Measurements from ENCODE around the gene SNRNP70. TPM values are rescaled to one million over a fixed set of nuclear protein-coding genes. Genes with fewer than 3 reads are reported as not detected.

SNRNP70 gene
- total RNA-seq, 2 experiments from 2014 or later, result 181 to 392 TPM

- intact Hi-C loops (cut with micrococcal nuclease; ENCODE audit: unreplicated experiment), result no loop called here
- ChIA-PET CTCF (ENCODE audit: unreplicated experiment) (no interaction called here), POLR2A (interaction anchor here (0.7 kb wide), 1 partner anchor 739 kb away, joined by 3 read pairs; no protein-coding TSS in a partner anchor)
- Histone ChIP-seq H3K79me2 (ENCODE audit: insufficient read depth, low read depth, low read length) (no peaks in the 10 kb centered on the region), H3K9me2 (ENCODE audit: insufficient read depth, low read length) (no peaks in the 10 kb centered on the region), H3K9me3 (ENCODE audit: low read length) (no peaks in the 10 kb centered on the region), H3K4me3 (ENCODE audit: low read depth, low read length, poor library complexity, severe bottlenecking) (no peak overlapping the region), H3K36me3 (ENCODE audit: insufficient read depth, low read length) (no peaks in the 10 kb centered on the region), H2AFZ (ENCODE audit: low read length) (no peak overlapping the region), H3K27ac (ENCODE audit: low read depth, low read length, poor library complexity, severe bottlenecking) (no peak overlapping the region), H3K4me1 (ENCODE audit: insufficient read depth, low read length, poor library complexity, severe bottlenecking) (peaks cover 22% of the 10 kb centered on the region), H4K20me1 (ENCODE audit: insufficient read depth, low read length) (no peaks in the 10 kb centered on the region), H3K4me2 (ENCODE audit: low read length) (no peak overlapping the region)
- no peak for DNase-seq (ENCODE audit: low spot score)
- BruUV-seq (replicated peaks), result no TSS peak
- TF ChIP-seq EZH2phosphoT487 (IDR thresholded peaks at IDR 0.05; ENCODE audit: borderline replicate concordance, low read depth, low read length) (no peak), CTCF (conservative IDR thresholded peaks at IDR 0.05; ENCODE audit: low read length) (no peak)
These were observed 68.0 kb downstream of the SNRNP70 start for GRCh38 chr19:49153167-49153809.

- no peak for TF ChIP-seq CTCF (conservative IDR thresholded peaks at IDR 0.05; ENCODE audit: low read length)
- TF ChIP-seq EZH2phosphoT487 (IDR thresholded peaks at IDR 0.05; ENCODE audit: borderline replicate concordance, low read depth, low read length), result no peak
- no peaks in the 10 kb centered on the region for H3K36me3 ChIP-seq (ENCODE audit: insufficient read depth, low read length)
- no peak overlapping the region for H3K4me2 ChIP-seq (ENCODE audit: low read length)
- no peaks in the 10 kb centered on the region for H4K20me1 ChIP-seq (ENCODE audit: insufficient read depth, low read length)
- no peak overlapping the region for H3K27ac ChIP-seq (ENCODE audit: low read depth, low read length, poor library complexity, severe bottlenecking)
- no TSS peak for BruUV-seq (replicated peaks)
- no peaks in the 10 kb centered on the region for H3K9me3 ChIP-seq (ENCODE audit: low read length)
- POLR2A ChIA-PET, result no interaction called here
- no peaks in the 10 kb centered on the region for H3K79me2 ChIP-seq (ENCODE audit: insufficient read depth, low read depth, low read length)
- CTCF ChIA-PET (ENCODE audit: unreplicated experiment), result no interaction called here
- no peak for DNase-seq (ENCODE audit: low spot score)
- H3K9me2 ChIP-seq (ENCODE audit: insufficient read depth, low read length), result no peaks in the 10 kb centered on the region
- H3K4me1 ChIP-seq (ENCODE audit: insufficient read depth, low read length, poor library complexity, severe bottlenecking), result peaks cover 16% of the 10 kb centered on the region
- H2AFZ ChIP-seq (ENCODE audit: low read length), result no peak overlapping the region
- H3K4me3 ChIP-seq (ENCODE audit: low read depth, low read length, poor library complexity, severe bottlenecking), result no peak overlapping the region
- intact Hi-C loops (cut with micrococcal nuclease; ENCODE audit: unreplicated experiment), result no loop called here
These were observed 69.0 kb downstream of the SNRNP70 start for GRCh38 chr19:49154279-49154678.

GRCh38 chr19:49155005-49155819, 70.0 kb downstream of the SNRNP70 start, which contains the start of gene HRC:
TSS of gene HRC (minus strand) at chr19:49155396. CDS start at chr19:49155237, 159 bp downstream.
- intact Hi-C loops (cut with micrococcal nuclease; ENCODE audit: unreplicated experiment), result no loop called here
- H2AFZ ChIP-seq (ENCODE audit: low read length), result no peak within 1 kb of the TSS
- no peak for DNase-seq (ENCODE audit: low spot score)
- H3K4me3 ChIP-seq (ENCODE audit: low read depth, low read length, poor library complexity, severe bottlenecking), result no peak within 1 kb of the TSS
- no peak within 1 kb of the TSS for H3K27ac ChIP-seq (ENCODE audit: low read depth, low read length, poor library complexity, severe bottlenecking)
- H3K9me2 ChIP-seq (ENCODE audit: insufficient read depth, low read length), result no peaks in the 10 kb centered on the region
- H3K9me3 ChIP-seq (ENCODE audit: low read length), result no peaks in the 10 kb centered on the region
- no TSS peak for BruUV-seq (replicated peaks)
- H3K4me1 ChIP-seq (ENCODE audit: insufficient read depth, low read length, poor library complexity, severe bottlenecking), result peaks cover 16% of the 10 kb centered on the region
- ChIA-PET POLR2A (no interaction called here), CTCF (ENCODE audit: unreplicated experiment) (no interaction called here)
- no peaks in the 10 kb centered on the region for H4K20me1 ChIP-seq (ENCODE audit: insufficient read depth, low read length)
- no peak within 1 kb of the TSS for H3K4me2 ChIP-seq (ENCODE audit: low read length)
- H3K79me2 ChIP-seq (ENCODE audit: insufficient read depth, low read depth, low read length), result no peaks in the 10 kb centered on the region
- TF ChIP-seq EZH2phosphoT487 (IDR thresholded peaks at IDR 0.05; ENCODE audit: borderline replicate concordance, low read depth, low read length) (no peak), CTCF (conservative IDR thresholded peaks at IDR 0.05; ENCODE audit: low read length) (no peak)
- H3K36me3 ChIP-seq (ENCODE audit: insufficient read depth, low read length), result no peaks in the 10 kb centered on the region
